Epithelial cell of esophagus (primary cell): Measurements from ENCODE around the gene KLHL15.

Source experiments
- DNase-seq: peaks from one replicate; pipeline ENCODE4 v3.0.0; 2010; ENCODE audit warnings: low read depth
- H3K4me3 ChIP-seq: 2 replicates; pipeline ENCODE4 v1.5.1; 2011; ENCODE audit warnings: mild to moderate bottlenecking, low read length, control low read depth
- CTCF ChIP-seq: IDR thresholded peaks from 2 replicates; pipeline ENCODE4 v1.5.1; 2011; ENCODE audit warnings: low read depth, mild to moderate bottlenecking, low read length, control low read depth, inconsistent platforms; ENCODE audit not compliant: insufficient read depth; ENCODE audit errors: missing control alignments

The KLHL15 gene

GRCh38 chrX:23993012-23993633 is 33.9 kb downstream of the KLHL15 start:
- no peak for DNase-seq
- TF ChIP-seq CTCF = no peak

GRCh38 chrX:23992431-23992830 is 34.6 kb downstream of the KLHL15 start:
- DNase-seq = no peak
- H3K4me3 ChIP-seq = no peak overlapping the region
- no peak for TF ChIP-seq CTCF

More at GRCh38 chrX:23993012-23993633, 33.9 kb downstream of the KLHL15 start:
- no peak overlapping the region for H3K4me3 ChIP-seq

GRCh38 chrX:23990455-23990854 is 36.5 kb downstream of the KLHL15 start:
- no peak overlapping the region for H3K4me3 ChIP-seq
- no peak for DNase-seq
- TF ChIP-seq CTCF = no peak

- no peak for DNase-seq
- no peak for TF ChIP-seq CTCF
- no peak overlapping the region for H3K4me3 ChIP-seq
Measured at GRCh38 chrX:23989689-23990088, 37.3 kb downstream of the KLHL15 start.

- no peak overlapping the region for H3K4me3 ChIP-seq
- no peak for TF ChIP-seq CTCF
- no peak for DNase-seq
Measured at GRCh38 chrX:23982891-23983290, 44.1 kb downstream of the KLHL15 start.

GRCh38 chrX:23981711-23982110 is 45.3 kb downstream of the KLHL15 start:
- H3K4me3 ChIP-seq = no peak overlapping the region
- no peak for TF ChIP-seq CTCF
- DNase-seq = no peak

- TF ChIP-seq CTCF = no peak
- no peak for DNase-seq
- no peak overlapping the region for H3K4me3 ChIP-seq
Measured at GRCh38 chrX:23981222-23981621, 45.8 kb downstream of the KLHL15 start.
